HCT116 (cell line): ENCODE measurements around the gene AQP1. TPM values are rescaled to one million over a fixed set of nuclear protein-coding genes. Genes with fewer than 3 reads are reported as not detected.

Source experiments
- ATAC-seq: fragments of 200-7000 bp; cut with Tn5 transposase; 2 replicates; pipeline ENCODE4 v1.9.1; 2020; ENCODE audit warnings: mild to moderate bottlenecking, moderate library complexity
- BruUV-seq: library from RNA; stranded (reverse); fragments of 400-500 nt; replicated peaks from 2 replicates; lab custom pipeline; 2021; lab: Mats Ljungman, UMichigan
- CTCF ChIA-PET: fragments of 300-600 bp; sonication (Branson Sonifier 250); formaldehyde crosslinking; loops from one replicate; lab custom pipeline; 2021; ENCODE audit warnings: antibody characterized with exemption; lab: Charles Lee
- POLR2A ChIA-PET: fragments of 300-600, 350-600 bp; sonication (Branson Sonifier 250); formaldehyde crosslinking; loops from one replicate; lab custom pipeline; 2021; ENCODE audit warnings: antibody characterized with exemption; lab: Charles Lee
- RAD21 ChIA-PET, 2 experiments: fragments of 300-600 bp; sonication (Branson Sonifier 250); formaldehyde crosslinking; loops; one replicate each; lab custom pipeline; 2023; ENCODE audit warnings: low total read pairs in 2 of 2; ENCODE audit not compliant: uncharacterized antibody in 2 of 2, unreplicated experiment in 2 of 2, low non-redundant PET in 1 of 2; lab: Charles Lee
- DNase-seq: peaks from one replicate; pipeline ENCODE4 v3.0.0-alpha.2; 2010; ENCODE audit warnings: low read depth, low spot score
- H2AFZ ChIP-seq: fragments of 200-600 bp; shearing (Covaris generic), sonication (generic); 2 replicates; pipeline ENCODE4 v1.6.1; 2017; ENCODE audit warnings: low read depth, mixed run types, mixed read lengths, antibody characterized with exemption, low read length; ENCODE audit not compliant: poor library complexity, severe bottlenecking
- H3K27ac ChIP-seq: 2 replicates; pipeline ENCODE4 v1.5.1; 2012; ENCODE audit warnings: low read depth, low read length
- H3K27me3 ChIP-seq: fragments of 200-600 bp; sonication (generic); 2 replicates; pipeline ENCODE4 v1.6.1; 2016; ENCODE audit warnings: mixed run types, low read length, mixed read lengths; ENCODE audit not compliant: insufficient read depth
- H3K36me3 ChIP-seq, 2 experiments: fragments of 200-500 bp in 1 of 2; fragments of 200-600 bp in 1 of 2; sonication (Bioruptor generic) in 1 of 2; sonication (generic) in 1 of 2; 2 replicates each; pipeline versions ENCODE4 v1.5.1 to v1.6.1; 2014 to 2016; ENCODE audit warnings: low read length in 2 of 2, inconsistent platforms in 1 of 2, mixed read lengths in 1 of 2, mixed run types in 1 of 2; ENCODE audit not compliant: insufficient read depth in 2 of 2, control insufficient read depth in 1 of 2
- H3K4me1 ChIP-seq, 2 experiments: fragments of 200-600 bp in 1 of 2; sonication (generic) in 1 of 2; 2 replicates each; pipeline versions ENCODE4 v1.5.1 to v1.6.1; 2012 to 2017; ENCODE audit warnings: low read length in 2 of 2, inconsistent platforms in 1 of 2, mild to moderate bottlenecking in 1 of 2, mixed read lengths in 1 of 2, mixed run types in 1 of 2, moderate library complexity in 1 of 2; ENCODE audit not compliant: insufficient read depth in 2 of 2, control insufficient read depth in 1 of 2
- H3K4me2 ChIP-seq: fragments of 200-600 bp; sonication (generic); 2 replicates; pipeline ENCODE4 v1.6.1; 2017; ENCODE audit warnings: mixed run types, low read length, mixed read lengths
- H3K4me3 ChIP-seq, 2 experiments: fragments of 200-600 bp in 1 of 2; sonication (generic) in 1 of 2; replicated peaks in 1 of 2; 2 replicates each; pipeline ENCODE4 v1.5.1; 2011 to 2016; ENCODE audit warnings: low read length in 2 of 2, control low read depth in 1 of 2, low read depth in 1 of 2, mild to moderate bottlenecking in 1 of 2, mixed read lengths in 1 of 2, mixed run types in 1 of 2
- H3K79me2 ChIP-seq: fragments of 200-600 bp; sonication (generic); 2 replicates; pipeline ENCODE4 v1.6.1; 2017; ENCODE audit warnings: mild to moderate bottlenecking, mixed run types, low read length, moderate library complexity, mixed read lengths; ENCODE audit not compliant: insufficient read depth
- H3K9ac ChIP-seq: fragments of 200-600 bp; sonication (generic); 2 replicates; pipeline ENCODE4 v1.6.1; 2016; ENCODE audit warnings: low read length, mixed read lengths
- H3K9me2 ChIP-seq: fragments of 200-600 bp; sonication (generic), shearing (Covaris generic); 2 replicates; pipeline ENCODE4 v1.6.1; 2017; ENCODE audit warnings: mixed run types, mild to moderate bottlenecking, moderate library complexity; ENCODE audit not compliant: insufficient read depth
- H3K9me3 ChIP-seq, 2 experiments: fragments of 200-500 bp in 1 of 2; fragments of 200-600 bp in 1 of 2; sonication (Bioruptor generic) in 1 of 2; sonication (generic) in 1 of 2; 2 replicates each; pipeline ENCODE4 v1.6.1; 2014 to 2017; ENCODE audit warnings: low read length in 2 of 2, mixed read lengths in 2 of 2, inconsistent platforms in 1 of 2, low read depth in 1 of 2, mild to moderate bottlenecking in 1 of 2, mixed run types in 1 of 2, moderate library complexity in 1 of 2; ENCODE audit not compliant: control insufficient read depth in 1 of 2, insufficient read depth in 1 of 2
- H4K20me1 ChIP-seq: fragments of 200-600 bp; sonication (generic), shearing (Covaris generic); 2 replicates; pipeline ENCODE4 v1.6.1; 2017; ENCODE audit warnings: mixed run types, mild to moderate bottlenecking, moderate library complexity; ENCODE audit not compliant: insufficient read depth
- ATF3 ChIP-seq: IDR thresholded peaks from 2 replicates; pipeline ENCODE4 v1.6.1; 2012
- CBX3 ChIP-seq: IDR thresholded peaks from 2 replicates; pipeline ENCODE4 v1.6.1; 2012; ENCODE audit warnings: low read depth
- CEBPB ChIP-seq: IDR thresholded peaks from 2 replicates; pipeline ENCODE4 v1.6.1; 2012; ENCODE audit warnings: low read depth
- ELF1 ChIP-seq: IDR thresholded peaks from 2 replicates; pipeline ENCODE4 v1.6.1; 2012; ENCODE audit warnings: low read depth, borderline replicate concordance
- EZH2phosphoT487 ChIP-seq: fragments of 200-600 bp; IDR thresholded peaks from 2 replicates; pipeline ENCODE4 v1.6.1; 2018; ENCODE audit warnings: antibody characterized with exemption, borderline replicate concordance
- FOSL1 ChIP-seq: IDR thresholded peaks from 2 replicates; pipeline ENCODE4 v1.6.1; 2012; ENCODE audit warnings: low read depth
- MAX ChIP-seq: IDR thresholded peaks from 2 replicates; pipeline ENCODE4 v1.6.1; 2012
- POLR2A ChIP-seq: IDR thresholded peaks from 2 replicates; pipeline ENCODE4 v1.7.0; 2011; ENCODE audit warnings: borderline replicate concordance; ENCODE audit not compliant: insufficient read depth, insufficient read length; ENCODE audit errors: extremely low read depth
- REST ChIP-seq: IDR thresholded peaks from 2 replicates; pipeline ENCODE4 v1.6.1; 2012; ENCODE audit warnings: low read depth
- SP1 ChIP-seq: IDR thresholded peaks from 2 replicates; pipeline ENCODE4 v1.6.1; 2012; ENCODE audit warnings: low read depth
- ZBTB33 ChIP-seq: IDR thresholded peaks from 2 replicates; pipeline ENCODE4 v1.6.1; 2011; ENCODE audit warnings: mild to moderate bottlenecking, low read length, moderate library complexity; ENCODE audit not compliant: insufficient replicate concordance; ENCODE audit errors: extremely low read depth
- intact Hi-C: fragments of 100-400 bp; cut with micrococcal nuclease; formaldehyde crosslinking; loops from 2 replicates; pipeline ENCODE4 v1.10.0; 2022
- total RNA-seq: library from RNA; stranded (reverse); gene quantifications from one replicate; pipeline ENCODE4 v1.2.1, GENCODE V29; 2021; ENCODE audit not compliant: unreplicated experiment

AQP1 gene
- total RNA-seq, 1 experiment from 2014 or later = 2.0 TPM

- Histone ChIP-seq H3K4me2 (no peak overlapping the region), H3K27me3 (no peaks in the 10 kb centered on the region), H3K4me3 (no peak overlapping the region), H3K9ac (no peak overlapping the region), H3K27ac (no peak overlapping the region), H3K4me1 (peaks cover under 1 to 8% of the 10 kb centered on the region in 2 experiments; a peak in 2 of 4 replicates), H3K79me2 (no peaks in the 10 kb centered on the region), H4K20me1 (no peaks in the 10 kb centered on the region), H3K9me2 (no peaks in the 10 kb centered on the region), H3K9me3 (no peaks in the 10 kb centered on the region), H2AFZ (no peak overlapping the region), H3K36me3 (no peaks in the 10 kb centered on the region)
- POLR2A ChIA-PET = no interaction called here
- no peak for ATAC-seq
- no peak for TF ChIP-seq FOSL1
- no peak for TF ChIP-seq EZH2phosphoT487
- no peak for TF ChIP-seq POLR2A
- TF ChIP-seq CBX3 = no peak
- TF ChIP-seq CEBPB = no peak
- no peak for TF ChIP-seq ATF3
- no peak for TF ChIP-seq MAX
- TF ChIP-seq ZBTB33 = no peak
- no peak for TF ChIP-seq SP1
- TF ChIP-seq ELF1 = no peak
- no peak for TF ChIP-seq REST
- no peak for DNase-seq
- BruUV-seq = no TSS peak
- intact Hi-C loops = no loop called here
- RAD21 ChIA-PET = no interaction called here
- CTCF ChIA-PET = no interaction called here
Observed at GRCh38 chr7:30933124-30933974, 21.7 kb downstream of the AQP1 start.
